Uterus (tissue), 2 donors: ENCODE data around the gene CYGB.

Source experiments
- POLR2A ChIP-seq, 2 donors: fragments of 450-650 bp; IDR thresholded peaks; one replicate each; pipeline ENCODE4 v1.6.1; 2016; ENCODE audit warnings: antibody characterized with exemption in 2 of 2, mild to moderate bottlenecking in 1 of 2, moderate library complexity in 1 of 2
- TF ChIP-seq, protein P1 (sequence below), 4 experiments: fragments of 200-600 bp in 2 of 4; fragments of 450-650 bp in 2 of 4; sonication (generic) in 2 of 4; IDR thresholded peaks; one replicate each; pipeline ENCODE4 v1.5.1; 2016 to 2019; ENCODE audit warnings: antibody characterized with exemption in 4 of 4, mild to moderate bottlenecking in 2 of 4, moderate library complexity in 1 of 4

DNA sequence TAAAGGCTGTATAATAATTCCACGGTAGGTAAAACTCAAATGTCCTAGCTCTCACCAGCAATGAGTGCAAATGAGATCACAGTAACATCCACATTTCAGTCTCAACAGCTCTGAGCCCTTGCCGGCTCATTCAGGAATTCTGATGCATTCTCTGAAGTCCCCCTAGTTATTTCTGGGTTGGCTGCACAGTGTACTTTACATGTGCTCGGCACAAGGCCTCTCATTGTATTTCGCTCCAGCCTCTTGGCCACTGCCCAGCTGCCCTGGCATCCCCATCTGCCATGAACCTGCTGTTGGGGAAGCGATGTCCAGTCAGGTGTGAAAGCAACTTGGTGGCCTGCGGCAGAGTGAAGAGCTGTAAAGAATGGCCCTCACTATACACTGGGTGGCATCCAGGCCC lies 16.6 kb upstream of the CYGB start:
- TF ChIP-seq, protein P1, sequence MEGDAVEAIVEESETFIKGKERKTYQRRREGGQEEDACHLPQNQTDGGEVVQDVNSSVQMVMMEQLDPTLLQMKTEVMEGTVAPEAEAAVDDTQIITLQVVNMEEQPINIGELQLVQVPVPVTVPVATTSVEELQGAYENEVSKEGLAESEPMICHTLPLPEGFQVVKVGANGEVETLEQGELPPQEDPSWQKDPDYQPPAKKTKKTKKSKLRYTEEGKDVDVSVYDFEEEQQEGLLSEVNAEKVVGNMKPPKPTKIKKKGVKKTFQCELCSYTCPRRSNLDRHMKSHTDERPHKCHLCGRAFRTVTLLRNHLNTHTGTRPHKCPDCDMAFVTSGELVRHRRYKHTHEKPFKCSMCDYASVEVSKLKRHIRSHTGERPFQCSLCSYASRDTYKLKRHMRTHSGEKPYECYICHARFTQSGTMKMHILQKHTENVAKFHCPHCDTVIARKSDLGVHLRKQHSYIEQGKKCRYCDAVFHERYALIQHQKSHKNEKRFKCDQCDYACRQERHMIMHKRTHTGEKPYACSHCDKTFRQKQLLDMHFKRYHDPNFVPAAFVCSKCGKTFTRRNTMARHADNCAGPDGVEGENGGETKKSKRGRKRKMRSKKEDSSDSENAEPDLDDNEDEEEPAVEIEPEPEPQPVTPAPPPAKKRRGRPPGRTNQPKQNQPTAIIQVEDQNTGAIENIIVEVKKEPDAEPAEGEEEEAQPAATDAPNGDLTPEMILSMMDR (IDR thresholded peaks at IDR 0.05), result no peak
- no peak for TF ChIP-seq POLR2A (IDR thresholded peaks at IDR 0.05)
